ENCODE results near the gene SAT1.

DNA sequence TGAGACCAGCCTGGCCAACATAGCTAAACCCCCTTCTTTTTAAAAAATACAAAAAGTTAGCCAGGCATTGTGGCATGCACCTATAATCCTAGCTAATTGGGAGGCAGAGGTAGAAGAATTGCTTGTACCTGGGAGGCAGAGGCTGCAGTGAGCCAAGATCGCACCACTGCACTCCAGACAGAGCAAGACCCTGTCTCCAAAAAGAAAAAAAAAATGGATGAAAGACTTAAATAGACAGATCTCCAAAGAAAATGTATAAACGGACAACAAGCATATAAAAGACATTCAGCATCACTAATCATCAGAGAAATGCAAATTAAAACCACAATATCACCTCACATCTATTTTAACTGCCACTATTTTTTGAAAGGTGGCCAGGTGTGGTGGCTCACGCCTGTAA, 6.6 kb upstream of the SAT1 start:
- TF ChIP-seq, protein P1, sequence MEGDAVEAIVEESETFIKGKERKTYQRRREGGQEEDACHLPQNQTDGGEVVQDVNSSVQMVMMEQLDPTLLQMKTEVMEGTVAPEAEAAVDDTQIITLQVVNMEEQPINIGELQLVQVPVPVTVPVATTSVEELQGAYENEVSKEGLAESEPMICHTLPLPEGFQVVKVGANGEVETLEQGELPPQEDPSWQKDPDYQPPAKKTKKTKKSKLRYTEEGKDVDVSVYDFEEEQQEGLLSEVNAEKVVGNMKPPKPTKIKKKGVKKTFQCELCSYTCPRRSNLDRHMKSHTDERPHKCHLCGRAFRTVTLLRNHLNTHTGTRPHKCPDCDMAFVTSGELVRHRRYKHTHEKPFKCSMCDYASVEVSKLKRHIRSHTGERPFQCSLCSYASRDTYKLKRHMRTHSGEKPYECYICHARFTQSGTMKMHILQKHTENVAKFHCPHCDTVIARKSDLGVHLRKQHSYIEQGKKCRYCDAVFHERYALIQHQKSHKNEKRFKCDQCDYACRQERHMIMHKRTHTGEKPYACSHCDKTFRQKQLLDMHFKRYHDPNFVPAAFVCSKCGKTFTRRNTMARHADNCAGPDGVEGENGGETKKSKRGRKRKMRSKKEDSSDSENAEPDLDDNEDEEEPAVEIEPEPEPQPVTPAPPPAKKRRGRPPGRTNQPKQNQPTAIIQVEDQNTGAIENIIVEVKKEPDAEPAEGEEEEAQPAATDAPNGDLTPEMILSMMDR (conservative IDR thresholded peaks at IDR 0.05; ENCODE audit: low read depth, low read length) = no peak
- TF ChIP-seq EZH2 (IDR thresholded peaks at IDR 0.05; ENCODE audit: low read length, unreplicated experiment) = no peak

Data from PC-3 (cell line).